ENCODE data around the gene LIFR. TPM values are rescaled to one million over a fixed set of nuclear protein-coding genes. Genes with fewer than 3 reads are reported as not detected.

LIFR gene
- total RNA-seq, 1 experiment from 2014 or later = 91.3 TPM

DNA sequence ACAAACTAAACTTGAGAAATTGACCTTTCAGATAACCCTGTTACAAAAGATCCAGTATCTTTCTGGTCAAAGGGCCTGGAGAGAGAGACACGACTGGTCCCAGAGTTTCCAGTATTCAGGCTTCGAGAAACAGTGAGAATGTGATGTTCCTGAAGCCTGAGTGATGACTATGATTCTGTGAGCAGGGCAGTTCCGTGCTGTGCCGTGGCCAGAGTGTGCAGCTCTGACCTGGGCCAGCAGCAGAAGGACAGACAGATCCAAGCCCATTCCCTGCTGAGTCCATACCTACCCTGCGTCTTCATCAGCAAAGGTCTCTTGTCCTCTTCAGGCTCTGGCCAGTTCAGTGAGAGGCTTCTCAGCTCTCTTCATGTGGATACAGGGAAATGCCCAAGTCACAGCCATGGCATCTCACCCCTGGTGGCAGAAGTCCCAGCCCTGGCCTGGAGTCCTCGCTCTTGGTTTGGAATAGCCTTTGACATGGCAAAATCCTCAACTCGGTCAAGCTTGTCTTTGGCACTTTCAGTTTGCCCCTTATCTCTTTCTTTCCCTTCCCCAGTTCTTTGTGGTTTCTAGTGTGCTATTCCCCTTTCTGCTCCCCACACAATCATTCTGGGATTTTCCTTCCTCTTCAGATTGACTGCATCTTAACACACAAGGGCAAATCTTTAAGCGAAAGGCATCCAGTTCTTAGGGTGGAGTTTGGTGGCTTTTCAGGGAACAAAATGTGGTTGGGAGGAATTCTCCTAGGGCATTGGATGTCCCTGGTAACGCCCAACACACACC is 107.7 kb downstream of the LIFR start:
- ATAC-seq = no peak
- intact Hi-C loops (cut with micrococcal nuclease; ENCODE audit: unreplicated experiment) (no loop called here), in situ Hi-C loops (cut with HindIII; ENCODE audit: low pct_unique_long_range_greater_than_20kb, low sequenced_read_pairs) (no loop called here)
- no peaks in the 10 kb centered on the region for H3K27me3 ChIP-seq (ENCODE audit: control insufficient read depth, insufficient read depth, low read length)
- ChIA-PET POLR2A (interaction anchor here (0.6 kb wide), 1 partner anchor 24 kb away, joined by 3 read pairs; no protein-coding TSS in a partner anchor), CTCF (interaction anchor here (0.5 kb wide), 1 partner anchor 69 kb away, joined by 4 read pairs; no protein-coding TSS in a partner anchor)
- H3K4me3 ChIP-seq (ENCODE audit: low read depth in 2 of 2, low read length in 2 of 2) = no peak overlapping the region
- H3K9me3 ChIP-seq (ENCODE audit: control insufficient read depth, insufficient read depth, low read depth, low read length) = no peaks in the 10 kb centered on the region
- H3K27ac ChIP-seq (ENCODE audit: low read length) = no peak overlapping the region
- DNase-seq (ENCODE audit: low read depth, low spot score) = no peak
- H3K36me3 ChIP-seq (ENCODE audit: control insufficient read depth, insufficient read depth, low read length) = no peaks in the 10 kb centered on the region
- no peak for TF ChIP-seq TCF7L2 (IDR thresholded peaks at IDR 0.05; ENCODE audit: low read depth, low read length)
- no peak for TF ChIP-seq REST (IDR thresholded peaks at IDR 0.05; ENCODE audit: insufficient read depth in 1 of 2, low read depth in 2 of 2, low read length in 1 of 2)
- TF ChIP-seq, protein P1, sequence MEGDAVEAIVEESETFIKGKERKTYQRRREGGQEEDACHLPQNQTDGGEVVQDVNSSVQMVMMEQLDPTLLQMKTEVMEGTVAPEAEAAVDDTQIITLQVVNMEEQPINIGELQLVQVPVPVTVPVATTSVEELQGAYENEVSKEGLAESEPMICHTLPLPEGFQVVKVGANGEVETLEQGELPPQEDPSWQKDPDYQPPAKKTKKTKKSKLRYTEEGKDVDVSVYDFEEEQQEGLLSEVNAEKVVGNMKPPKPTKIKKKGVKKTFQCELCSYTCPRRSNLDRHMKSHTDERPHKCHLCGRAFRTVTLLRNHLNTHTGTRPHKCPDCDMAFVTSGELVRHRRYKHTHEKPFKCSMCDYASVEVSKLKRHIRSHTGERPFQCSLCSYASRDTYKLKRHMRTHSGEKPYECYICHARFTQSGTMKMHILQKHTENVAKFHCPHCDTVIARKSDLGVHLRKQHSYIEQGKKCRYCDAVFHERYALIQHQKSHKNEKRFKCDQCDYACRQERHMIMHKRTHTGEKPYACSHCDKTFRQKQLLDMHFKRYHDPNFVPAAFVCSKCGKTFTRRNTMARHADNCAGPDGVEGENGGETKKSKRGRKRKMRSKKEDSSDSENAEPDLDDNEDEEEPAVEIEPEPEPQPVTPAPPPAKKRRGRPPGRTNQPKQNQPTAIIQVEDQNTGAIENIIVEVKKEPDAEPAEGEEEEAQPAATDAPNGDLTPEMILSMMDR (IDR thresholded peaks at IDR 0.05) = no peak
- no peak for TF ChIP-seq SIN3A (IDR thresholded peaks at IDR 0.05; ENCODE audit: borderline replicate concordance, insufficient read depth, low read depth, low read length)
- TF ChIP-seq POLR2AphosphoS5 (IDR thresholded peaks at IDR 0.05; ENCODE audit: low read depth, low read length) = no peak
- no TSS peak for BruUV-seq (replicated peaks)
- H3K4me1 ChIP-seq (ENCODE audit: control insufficient read depth, insufficient read depth, low read length) = 0 out of 2 replicates have a peak, but pooled peaks cover 8% of the 10 kb centered on the region

DNA sequence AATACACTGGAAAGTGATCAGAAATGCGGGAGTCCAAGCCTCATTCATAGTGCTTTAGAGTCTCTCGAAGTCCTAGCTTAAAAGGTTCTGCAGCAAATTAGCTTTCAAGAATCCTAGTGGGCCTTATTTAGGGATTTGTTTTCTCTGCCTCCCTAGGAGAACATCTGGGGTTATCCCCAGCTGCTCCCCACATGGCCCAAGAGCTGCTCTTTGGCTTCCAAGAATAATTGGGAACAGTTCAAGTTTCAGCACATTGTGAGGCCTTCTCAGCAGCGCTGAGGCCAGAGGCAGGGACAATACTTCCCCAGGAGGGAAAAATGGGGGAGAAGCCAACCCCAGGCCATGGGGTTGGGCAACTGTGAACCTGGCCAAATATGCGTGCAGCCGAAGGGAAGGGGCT is 108.7 kb downstream of the LIFR start:
- H3K4me3 ChIP-seq (ENCODE audit: low read depth in 2 of 2, low read length in 2 of 2) = no peak overlapping the region
- ChIA-PET POLR2A (no interaction called here), CTCF (no interaction called here)
- H3K4me1 ChIP-seq (ENCODE audit: control insufficient read depth, insufficient read depth, low read length) = 0 out of 2 replicates have a peak, but pooled peaks cover 8% of the 10 kb centered on the region
- intact Hi-C loops (cut with micrococcal nuclease; ENCODE audit: unreplicated experiment) (no loop called here), in situ Hi-C loops (cut with HindIII; ENCODE audit: low pct_unique_long_range_greater_than_20kb, low sequenced_read_pairs) (no loop called here)
- H3K27ac ChIP-seq (ENCODE audit: low read length) = no peak overlapping the region
- DNase-seq (ENCODE audit: low read depth, low spot score) = no peak
- ATAC-seq = no peak
- BruUV-seq (replicated peaks) = no TSS peak
- H3K27me3 ChIP-seq (ENCODE audit: control insufficient read depth, insufficient read depth, low read length) = no peaks in the 10 kb centered on the region
- no peaks in the 10 kb centered on the region for H3K36me3 ChIP-seq (ENCODE audit: control insufficient read depth, insufficient read depth, low read length)
- H3K9me3 ChIP-seq (ENCODE audit: control insufficient read depth, insufficient read depth, low read depth, low read length) = no peaks in the 10 kb centered on the region
- TF ChIP-seq POLR2AphosphoS5 (IDR thresholded peaks at IDR 0.05; ENCODE audit: low read depth, low read length) = no peak
- TF ChIP-seq, protein P1 (IDR thresholded peaks at IDR 0.05) = no peak
- no peak for TF ChIP-seq REST (IDR thresholded peaks at IDR 0.05; ENCODE audit: insufficient read depth in 1 of 2, low read depth in 2 of 2, low read length in 1 of 2)
- no peak for TF ChIP-seq TCF7L2 (IDR thresholded peaks at IDR 0.05; ENCODE audit: low read depth, low read length)
